ENCODE measurements around the gene FAM222B.
"Not testable (repeated sequence)": the region's sequence is repeated elsewhere in the genome, so short reads cannot be mapped to it uniquely, and the experiment has no call there.

- TF ChIP-seq, protein P1, sequence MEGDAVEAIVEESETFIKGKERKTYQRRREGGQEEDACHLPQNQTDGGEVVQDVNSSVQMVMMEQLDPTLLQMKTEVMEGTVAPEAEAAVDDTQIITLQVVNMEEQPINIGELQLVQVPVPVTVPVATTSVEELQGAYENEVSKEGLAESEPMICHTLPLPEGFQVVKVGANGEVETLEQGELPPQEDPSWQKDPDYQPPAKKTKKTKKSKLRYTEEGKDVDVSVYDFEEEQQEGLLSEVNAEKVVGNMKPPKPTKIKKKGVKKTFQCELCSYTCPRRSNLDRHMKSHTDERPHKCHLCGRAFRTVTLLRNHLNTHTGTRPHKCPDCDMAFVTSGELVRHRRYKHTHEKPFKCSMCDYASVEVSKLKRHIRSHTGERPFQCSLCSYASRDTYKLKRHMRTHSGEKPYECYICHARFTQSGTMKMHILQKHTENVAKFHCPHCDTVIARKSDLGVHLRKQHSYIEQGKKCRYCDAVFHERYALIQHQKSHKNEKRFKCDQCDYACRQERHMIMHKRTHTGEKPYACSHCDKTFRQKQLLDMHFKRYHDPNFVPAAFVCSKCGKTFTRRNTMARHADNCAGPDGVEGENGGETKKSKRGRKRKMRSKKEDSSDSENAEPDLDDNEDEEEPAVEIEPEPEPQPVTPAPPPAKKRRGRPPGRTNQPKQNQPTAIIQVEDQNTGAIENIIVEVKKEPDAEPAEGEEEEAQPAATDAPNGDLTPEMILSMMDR (IDR thresholded peaks at IDR 0.05; ENCODE audit: low read depth, low read length): not testable (repeated sequence)
- not testable (repeated sequence) for TF ChIP-seq POLR2A (IDR thresholded peaks at IDR 0.05; ENCODE audit: extremely low read depth, insufficient read length); MAX (IDR thresholded peaks at IDR 0.05; ENCODE audit: low read depth, low read length); MYC (IDR thresholded peaks at IDR 0.05; ENCODE audit: low read depth, low read length)
Observed at GRCh38 chr17:28794846-28795441, 47.6 kb downstream of the FAM222B start.
